SU-DHL-6 (cell line): ENCODE measurements around the gene CLSTN3.

ENCODE experiments used
- H2AFZ ChIP-seq: fragments of 200-600 bp; sonication (generic); 2 replicates; pipeline ENCODE4 v1.6.1; 2014; ENCODE audit warnings: low read depth, mild to moderate bottlenecking, moderate library complexity, mixed read lengths, antibody characterized with exemption, low read length; ENCODE audit not compliant: severe bottlenecking
- H3F3A ChIP-seq: fragments of 200-600 bp; shearing (Covaris generic); 2 replicates; pipeline ENCODE4 v1.6.0; 2016; ENCODE audit warnings: antibody characterized with exemption, mild to moderate bottlenecking; ENCODE audit not compliant: insufficient read depth
- H3K27ac ChIP-seq: fragments of 200-600 bp; sonication (generic); 2 replicates; pipeline ENCODE4 v1.5.1; 2016; ENCODE audit warnings: low read depth, mild to moderate bottlenecking, low read length, moderate library complexity, mixed read lengths
- H3K27me3 ChIP-seq: fragments of 200-600 bp; sonication (generic), shearing (Covaris generic); 2 replicates; pipeline ENCODE4 v1.6.0; 2014; ENCODE audit warnings: mild to moderate bottlenecking, low read length
- H3K36me3 ChIP-seq: fragments of 200-600 bp; sonication (generic); 2 replicates; pipeline ENCODE4 v1.6.1; 2014; ENCODE audit warnings: mild to moderate bottlenecking, low read length, mixed read lengths
- H3K4me2 ChIP-seq: fragments of 300-600, 200-600 bp; shearing (Covaris generic), sonication (generic); 2 replicates; pipeline ENCODE4 v1.6.0; 2014; ENCODE audit warnings: low read length, low read depth, mild to moderate bottlenecking; ENCODE audit not compliant: poor library complexity, severe bottlenecking
- H3K4me3 ChIP-seq: fragments of 200-600 bp; sonication (generic); 2 replicates; pipeline ENCODE4 v1.5.1; 2014; ENCODE audit warnings: antibody characterized with exemption, low read length, mild to moderate bottlenecking, mixed read lengths; ENCODE audit not compliant: insufficient read depth, poor library complexity, severe bottlenecking
- H3K79me2 ChIP-seq: fragments of 200-600 bp; sonication (generic); 2 replicates; pipeline ENCODE4 v1.6.1; 2014; ENCODE audit warnings: mild to moderate bottlenecking, low read length, moderate library complexity; ENCODE audit not compliant: insufficient read depth
- H3K9ac ChIP-seq: fragments of 200-600 bp; sonication (generic); 2 replicates; pipeline ENCODE4 v1.7.0; 2014; ENCODE audit warnings: mild to moderate bottlenecking, low read length
- H3K9me2 ChIP-seq: fragments of 200-600 bp; sonication (generic); replicated peaks from 2 replicates; pipeline ENCODE4 v1.6.1; 2014; ENCODE audit warnings: low read length; ENCODE audit not compliant: insufficient read depth
- H3K9me3 ChIP-seq: fragments of 200-600 bp; sonication (generic); 2 replicates; pipeline ENCODE4 v1.6.1; 2014; ENCODE audit warnings: low read length, mixed read lengths; ENCODE audit not compliant: insufficient read depth
- H4K20me1 ChIP-seq: fragments of 200-600 bp; sonication (generic); 2 replicates; pipeline ENCODE4 v1.6.1; 2014; ENCODE audit warnings: low read depth, mild to moderate bottlenecking, antibody characterized with exemption, low read length, moderate library complexity, mixed read lengths
- EZH2phosphoT487 ChIP-seq: fragments of 200-600 bp; sonication (generic), shearing (Covaris generic); conservative IDR thresholded peaks from 2 replicates; pipeline ENCODE4 v1.6.1; 2018; ENCODE audit warnings: mild to moderate bottlenecking, antibody characterized with exemption, low read length, moderate library complexity, mixed read lengths
- TF ChIP-seq, protein P1 (sequence below): fragments of 200-600 bp; sonication (generic); IDR thresholded peaks from one replicate; pipeline ENCODE4 v1.5.1; 2017; ENCODE audit warnings: antibody characterized with exemption, mild to moderate bottlenecking, low read length, moderate library complexity; ENCODE audit not compliant: insufficient read depth, poor library complexity, severe bottlenecking

CLSTN3 gene

DNA sequence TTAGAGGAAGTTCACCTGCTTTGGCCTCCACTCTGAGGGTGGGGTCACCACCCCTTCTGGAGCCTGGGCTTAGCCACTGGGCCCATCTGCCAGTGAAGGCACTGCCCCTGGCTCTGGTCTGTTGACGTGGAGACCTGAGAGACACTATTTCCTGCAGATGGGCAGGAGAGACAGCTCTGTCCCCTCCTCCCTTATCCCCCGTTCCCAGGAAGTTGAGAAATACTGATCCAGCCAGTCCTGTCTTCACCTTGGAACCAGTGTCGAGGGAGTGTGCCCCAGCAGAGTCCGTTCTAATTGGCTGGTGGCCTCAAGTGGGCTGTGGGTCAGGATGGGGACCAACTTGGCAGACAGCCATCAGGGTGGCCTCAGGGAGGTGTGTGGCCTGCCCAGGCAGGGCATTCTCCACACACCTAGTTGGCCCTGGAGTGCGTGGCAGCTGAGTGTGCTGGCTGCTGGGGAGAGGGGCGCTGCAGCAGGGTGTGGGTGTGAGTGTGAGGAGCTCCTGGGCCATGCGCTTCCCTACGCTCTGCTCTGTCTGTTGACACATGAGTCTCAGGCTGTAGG is 25.4 kb downstream of the CLSTN3 start:
- no peak overlapping the region for H3K9ac ChIP-seq
- no peaks in the 10 kb centered on the region for H3K79me2 ChIP-seq
- H3K4me3 ChIP-seq: no peak overlapping the region
- H3K27me3 ChIP-seq: no peaks in the 10 kb centered on the region
- TF ChIP-seq, protein P1, sequence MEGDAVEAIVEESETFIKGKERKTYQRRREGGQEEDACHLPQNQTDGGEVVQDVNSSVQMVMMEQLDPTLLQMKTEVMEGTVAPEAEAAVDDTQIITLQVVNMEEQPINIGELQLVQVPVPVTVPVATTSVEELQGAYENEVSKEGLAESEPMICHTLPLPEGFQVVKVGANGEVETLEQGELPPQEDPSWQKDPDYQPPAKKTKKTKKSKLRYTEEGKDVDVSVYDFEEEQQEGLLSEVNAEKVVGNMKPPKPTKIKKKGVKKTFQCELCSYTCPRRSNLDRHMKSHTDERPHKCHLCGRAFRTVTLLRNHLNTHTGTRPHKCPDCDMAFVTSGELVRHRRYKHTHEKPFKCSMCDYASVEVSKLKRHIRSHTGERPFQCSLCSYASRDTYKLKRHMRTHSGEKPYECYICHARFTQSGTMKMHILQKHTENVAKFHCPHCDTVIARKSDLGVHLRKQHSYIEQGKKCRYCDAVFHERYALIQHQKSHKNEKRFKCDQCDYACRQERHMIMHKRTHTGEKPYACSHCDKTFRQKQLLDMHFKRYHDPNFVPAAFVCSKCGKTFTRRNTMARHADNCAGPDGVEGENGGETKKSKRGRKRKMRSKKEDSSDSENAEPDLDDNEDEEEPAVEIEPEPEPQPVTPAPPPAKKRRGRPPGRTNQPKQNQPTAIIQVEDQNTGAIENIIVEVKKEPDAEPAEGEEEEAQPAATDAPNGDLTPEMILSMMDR: no peak
- TF ChIP-seq EZH2phosphoT487: no peak
- H3K27ac ChIP-seq: no peak overlapping the region
- H3K36me3 ChIP-seq: no peaks in the 10 kb centered on the region
- H2AFZ ChIP-seq: no peak overlapping the region
- H3K4me2 ChIP-seq: no peak overlapping the region
- no peaks in the 10 kb centered on the region for H3F3A ChIP-seq
- no peaks in the 10 kb centered on the region for H4K20me1 ChIP-seq
- H3K9me2 ChIP-seq: no peaks in the 10 kb centered on the region
- no peaks in the 10 kb centered on the region for H3K9me3 ChIP-seq

DNA sequence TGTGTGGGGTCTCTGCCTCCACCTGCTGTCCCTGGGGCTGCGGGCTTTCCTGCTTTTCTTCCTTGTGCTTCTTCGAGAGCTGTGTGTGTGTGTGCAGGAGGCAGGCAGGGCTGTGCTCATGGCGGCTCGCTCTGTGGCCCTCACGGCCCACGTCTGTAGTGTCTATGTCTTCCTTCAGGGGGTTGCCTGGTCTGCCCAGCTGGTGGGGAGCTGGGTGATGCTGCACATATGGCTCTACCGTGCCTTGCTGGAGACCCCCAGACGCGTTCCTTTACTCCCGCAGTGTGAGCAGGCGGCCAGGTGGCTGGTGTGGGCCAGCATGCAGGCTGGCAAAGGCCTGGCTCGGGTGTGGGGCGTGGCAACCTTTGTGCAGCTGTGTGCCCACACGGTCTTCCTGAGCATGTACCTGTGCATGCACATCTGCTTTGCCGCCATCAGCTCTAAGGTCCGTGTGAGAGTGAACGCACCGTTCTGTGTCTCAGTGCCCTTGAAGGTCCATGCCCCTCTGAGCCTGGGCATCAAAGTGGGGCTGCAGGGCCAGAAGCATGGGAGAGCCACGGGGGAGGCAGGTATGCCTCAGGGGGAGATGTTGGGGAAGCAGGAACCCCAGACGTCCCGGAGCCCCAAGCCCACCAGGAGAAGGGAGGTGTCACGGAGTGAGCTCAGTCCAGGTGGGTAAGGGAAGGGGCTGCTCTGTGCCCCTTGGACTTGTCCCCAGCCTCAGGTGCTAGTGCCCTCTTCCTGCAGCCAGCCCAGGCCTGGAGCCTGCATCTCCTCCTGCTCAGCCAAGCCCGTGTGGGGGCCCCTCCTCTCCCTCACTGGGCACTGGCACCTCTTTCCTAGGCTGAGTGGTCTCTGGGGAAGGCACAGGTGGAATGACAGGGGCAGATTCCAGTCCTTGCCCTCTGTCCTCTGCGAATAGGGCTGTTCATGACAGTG is 26.4 kb downstream of the CLSTN3 start:
- TF ChIP-seq, protein P1: no peak
- no peak for TF ChIP-seq EZH2phosphoT487
- Histone ChIP-seq H3K4me3 (no peak overlapping the region), H3F3A (no peaks in the 10 kb centered on the region), H3K79me2 (no peaks in the 10 kb centered on the region), H3K9me2 (no peaks in the 10 kb centered on the region), H3K27ac (no peak overlapping the region), H3K27me3 (no peaks in the 10 kb centered on the region), H2AFZ (no peak overlapping the region), H3K9me3 (no peaks in the 10 kb centered on the region), H4K20me1 (no peaks in the 10 kb centered on the region), H3K4me2 (no peak overlapping the region), H3K36me3 (no peaks in the 10 kb centered on the region), H3K9ac (no peak overlapping the region)

DNA sequence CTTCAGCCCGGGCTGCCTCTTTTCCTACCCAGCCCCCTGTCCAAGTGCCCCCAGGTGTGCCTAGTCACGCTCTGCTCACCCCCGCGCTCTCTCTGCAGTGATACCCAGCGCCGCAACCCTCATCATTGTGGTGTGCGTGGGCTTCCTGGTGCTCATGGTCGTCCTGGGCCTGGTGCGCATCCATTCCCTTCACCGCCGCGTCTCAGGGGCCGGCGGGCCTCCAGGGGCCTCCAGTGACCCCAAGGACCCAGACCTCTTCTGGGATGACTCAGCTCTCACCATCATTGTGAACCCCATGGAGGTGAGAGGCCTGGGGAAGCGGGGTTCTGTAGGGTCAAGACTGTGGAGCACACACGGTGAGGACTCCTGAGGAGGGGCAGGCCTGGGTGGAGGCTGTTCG is 27.2 kb downstream of the CLSTN3 start:
- Histone ChIP-seq H3K27ac (no peak overlapping the region), H3K79me2 (no peaks in the 10 kb centered on the region), H3K9me2 (no peaks in the 10 kb centered on the region), H4K20me1 (no peaks in the 10 kb centered on the region), H2AFZ (no peak overlapping the region), H3K9ac (no peak overlapping the region), H3K4me3 (no peak overlapping the region), H3K4me2 (no peak overlapping the region), H3K36me3 (no peaks in the 10 kb centered on the region), H3K9me3 (no peaks in the 10 kb centered on the region), H3K27me3 (no peaks in the 10 kb centered on the region), H3F3A (no peaks in the 10 kb centered on the region)
- no peak for TF ChIP-seq EZH2phosphoT487
- TF ChIP-seq, protein P1: no peak
